Mammary epithelial cell (primary cell): ENCODE results near the gene INPP4B.

Experiments
- CTCF ChIP-seq, 2 donors: IDR thresholded peaks in 1 of 2; conservative IDR thresholded peaks in 1 of 2; 2 replicates each; pipeline ENCODE4 v1.5.1; 2011 to 2012; ENCODE audit warnings: inconsistent platforms in 2 of 2, low read length in 2 of 2, mild to moderate bottlenecking in 2 of 2, control low read depth in 1 of 2, low read depth in 1 of 2; ENCODE audit not compliant: insufficient read depth in 1 of 2; ENCODE audit errors: extremely low read depth in 1 of 2
- EZH2 ChIP-seq: IDR thresholded peaks from 2 replicates; pipeline ENCODE4 v1.6.1; 2012; ENCODE audit warnings: low read length, inconsistent platforms, borderline replicate concordance

- no peak for TF ChIP-seq CTCF (conservative IDR thresholded peaks at IDR 0.05 in 1 of 2, IDR thresholded peaks at IDR 0.05 in 1 of 2; ENCODE audit: extremely low read depth in 1 of 2, insufficient read depth in 1 of 2, low read depth in 1 of 2, low read length in 2 of 2)
- TF ChIP-seq EZH2, result no peak
Observed at GRCh38 chr4:142600952-142601351, 245.1 kb downstream of the INPP4B start.
